WTC11 (cell line): ENCODE results near the gene NR3C2. TPM values are rescaled to one million over a fixed set of nuclear protein-coding genes. Genes with fewer than 3 reads are reported as not detected.

ENCODE experiments used
- ATAC-seq: fragments of 200-7000 bp; cut with Tn5 transposase; 2 replicates; pipeline ENCODE4 v1.10.0; 2021; ENCODE audit warnings: mild to moderate bottlenecking, moderate library complexity
- CTCF ChIA-PET: fragments of 300-600 bp; sonication (Branson Sonifier 250); formaldehyde crosslinking; loops from one replicate; lab custom pipeline; 2021; ENCODE audit warnings: antibody characterized with exemption; lab: Charles Lee
- POLR2A ChIA-PET: fragments of 350-600 bp; sonication (Branson Sonifier 250); formaldehyde crosslinking; loops from one replicate; lab custom pipeline; 2021; ENCODE audit warnings: antibody characterized with exemption; lab: Charles Lee
- DNase-seq: peaks from one replicate; pipeline ENCODE4 v3.0.0; 2021; ENCODE audit warnings: low spot score
- H3K27ac Mint-ChIP-seq: 2 replicates; pipeline ENCODE4 v1.8.0; 2021; ENCODE audit warnings: mixed read lengths
- H3K27me3 Mint-ChIP-seq: 2 replicates; pipeline ENCODE4 v1.8.0; 2021; ENCODE audit warnings: low read depth, mild to moderate bottlenecking, moderate library complexity, mixed read lengths
- H3K36me3 Mint-ChIP-seq: 2 replicates; pipeline ENCODE4 v1.8.0; 2021; ENCODE audit warnings: mixed read lengths
- H3K4me1 Mint-ChIP-seq: 2 replicates; pipeline ENCODE4 v1.8.0; 2022; ENCODE audit warnings: mixed read lengths
- H3K4me3 Mint-ChIP-seq: 2 replicates; pipeline ENCODE4 v1.8.0; 2021; ENCODE audit warnings: mild to moderate bottlenecking, moderate library complexity, mixed read lengths
- H3K9me3 Mint-ChIP-seq: 2 replicates; pipeline ENCODE4 v1.8.0; 2021; ENCODE audit warnings: mixed read lengths
- CREB1 ChIP-seq: sonication (generic); formaldehyde crosslinking; IDR thresholded peaks from 2 replicates; pipeline ENCODE4 v1.8.0; 2023; ENCODE audit warnings: mild to moderate bottlenecking, missing genetic modification reagents
- E2F5 ChIP-seq: sonication (generic); formaldehyde crosslinking; IDR thresholded peaks from 2 replicates; pipeline ENCODE4 v1.8.1; 2022; ENCODE audit warnings: mild to moderate bottlenecking, moderate library complexity, missing genetic modification reagents
- ELF4 ChIP-seq: sonication (generic); formaldehyde crosslinking; IDR thresholded peaks from 2 replicates; pipeline ENCODE4 v1.8.1; 2022; ENCODE audit warnings: low read depth, mild to moderate bottlenecking, moderate library complexity, missing genetic modification reagents
- FOXP4 ChIP-seq: sonication (generic); formaldehyde crosslinking; IDR thresholded peaks from 2 replicates; pipeline ENCODE4 v1.8.0; 2022; ENCODE audit warnings: mild to moderate bottlenecking, missing genetic modification reagents
- HMGA2 ChIP-seq: fragments of 250-450 bp; sonication (Bioruptor Pico); IDR thresholded peaks from 2 replicates; pipeline ENCODE4 v1.4.0; 2021; ENCODE audit warnings: mild to moderate bottlenecking, moderate library complexity
- IRF1 ChIP-seq: sonication (generic); formaldehyde crosslinking; IDR thresholded peaks from 2 replicates; pipeline ENCODE4 v1.8.0; 2023; ENCODE audit warnings: missing genetic modification reagents
- IRF2 ChIP-seq: sonication (generic); formaldehyde crosslinking; IDR thresholded peaks from 2 replicates; pipeline ENCODE4 v1.8.0; 2022; ENCODE audit warnings: low read depth, missing genetic modification reagents, borderline replicate concordance
- JAZF1 ChIP-seq: fragments of 250-450 bp; sonication (Bioruptor Pico); IDR thresholded peaks from 2 replicates; pipeline ENCODE4 v1.9.0; 2021; ENCODE audit warnings: moderate library complexity, mild to moderate bottlenecking, inconsistent platforms
- MLX ChIP-seq: sonication (generic); formaldehyde crosslinking; IDR thresholded peaks from 2 replicates; pipeline ENCODE4 v1.8.1; 2023; ENCODE audit warnings: mild to moderate bottlenecking, missing genetic modification reagents, moderate library complexity
- NFYB ChIP-seq: sonication (generic); formaldehyde crosslinking; conservative IDR thresholded peaks from 2 replicates; pipeline ENCODE4 v1.8.0; 2022; ENCODE audit warnings: low read depth, missing genetic modification reagents
- PRDM15 ChIP-seq: sonication (generic); formaldehyde crosslinking; IDR thresholded peaks from 2 replicates; pipeline ENCODE4 v1.8.0; 2022; ENCODE audit warnings: missing genetic modification reagents
- PRRX2 ChIP-seq: fragments of 250-450 bp; sonication (Bioruptor Pico); IDR thresholded peaks from 2 replicates; pipeline ENCODE4 v1.8.0; 2021; ENCODE audit warnings: mild to moderate bottlenecking
- SMAD3 ChIP-seq: sonication (generic); formaldehyde crosslinking; IDR thresholded peaks from 2 replicates; pipeline ENCODE4 v1.8.0; 2022; ENCODE audit warnings: missing genetic modification reagents, mild to moderate bottlenecking, borderline replicate concordance
- SOX15 ChIP-seq: fragments of 250-450 bp; sonication (Bioruptor Pico); IDR thresholded peaks from 2 replicates; pipeline ENCODE4 v1.9.0; 2021; ENCODE audit warnings: mild to moderate bottlenecking
- TP53 ChIP-seq: sonication (generic); formaldehyde crosslinking; IDR thresholded peaks from 2 replicates; pipeline ENCODE4 v1.8.1; 2023; ENCODE audit warnings: mild to moderate bottlenecking, missing genetic modification reagents
- ZNF425 ChIP-seq: fragments of 250-450 bp; sonication (Bioruptor Pico); conservative IDR thresholded peaks from 2 replicates; pipeline ENCODE4 v1.9.0; 2021; ENCODE audit warnings: mild to moderate bottlenecking
- ZNF671 ChIP-seq: fragments of 250-450 bp; sonication (Bioruptor Pico); IDR thresholded peaks from 2 replicates; pipeline ENCODE4 v1.8.0; 2021; ENCODE audit warnings: mild to moderate bottlenecking
- total RNA-seq: library from RNA; stranded (reverse); gene quantifications from 3 replicates; pipeline ENCODE4 v1.2.3, GENCODE V29; 2021
- TF ChIP-seq, protein P1 (sequence below): sonication (generic); formaldehyde crosslinking; IDR thresholded peaks from 2 replicates; pipeline ENCODE4 v1.8.0; 2022; ENCODE audit warnings: mild to moderate bottlenecking, missing genetic modification reagents
- TF ChIP-seq, protein P2 (sequence below): fragments of 250-450 bp; sonication (Bioruptor Pico); IDR thresholded peaks from 2 replicates; pipeline ENCODE4 v1.9.0; 2021; ENCODE audit warnings: moderate library complexity, mild to moderate bottlenecking, inconsistent platforms, borderline replicate concordance
- TF ChIP-seq, protein P3 (sequence below): sonication (generic); formaldehyde crosslinking; IDR thresholded peaks from 2 replicates; pipeline ENCODE4 v1.8.1; 2023; ENCODE audit warnings: mild to moderate bottlenecking, missing genetic modification reagents
- TF ChIP-seq, protein P4 (sequence below): fragments of 200-600 bp; IDR thresholded peaks from 2 replicates; pipeline ENCODE4 v1.8.0; 2022; ENCODE audit warnings: antibody characterized with exemption

The NR3C2 gene
- total RNA-seq, 1 experiment from 2014 or later, result 2.8 TPM

DNA sequence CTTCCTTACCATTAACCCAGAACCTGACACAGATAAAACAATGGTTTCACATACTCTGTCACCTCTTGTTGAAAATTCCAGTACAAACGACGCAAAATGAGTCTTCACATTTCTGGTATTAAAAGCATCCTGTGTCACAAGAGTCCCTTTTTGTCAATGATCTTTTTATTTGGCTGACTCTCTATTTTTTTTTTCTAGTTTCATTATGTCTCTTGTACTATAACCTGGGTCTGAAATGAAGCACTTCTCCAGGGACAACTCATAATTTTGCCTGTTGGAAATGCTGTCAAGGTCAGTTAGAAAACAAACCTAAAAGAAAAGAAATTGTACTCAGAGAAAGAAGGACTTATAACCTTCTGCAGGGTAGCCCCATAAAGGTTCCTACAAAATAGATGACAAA lies 93.1 kb downstream of the NR3C2 start (continued):
- TF ChIP-seq HMGA2 (CRISPR knock-in tag), result no peak
- no peak for TF ChIP-seq SMAD3 (CRISPR knock-in tag)
- TF ChIP-seq PRRX2, result no peak
- TF ChIP-seq MLX (CRISPR knock-in tag), result no peak

GRCh38 chr4:148346657-148347056 lies 95.6 kb downstream of the NR3C2 start:
- CTCF ChIA-PET, result no interaction called here
- Mint-ChIP-seq H3K4me3 (no peak overlapping the region), H3K36me3 (no peaks in the 10 kb centered on the region), H3K27me3 (no peaks in the 10 kb centered on the region), H3K9me3 (no peaks in the 10 kb centered on the region), H3K27ac (no peak overlapping the region), H3K4me1 (peaks cover 6% of the 10 kb centered on the region; the same call in 1 of the 2 replicates)
- TF ChIP-seq FOXP4 (no peak), ZNF671 (CRISPR knock-in tag) (no peak), JAZF1 (CRISPR knock-in tag) (no peak), ZNF425 (CRISPR knock-in tag) (no peak), TP53 (no peak), IRF1 (CRISPR knock-in tag) (no peak), SOX15 (no peak), CREB1 (CRISPR knock-in tag) (no peak), IRF2 (CRISPR knock-in tag) (no peak)
- TF ChIP-seq, protein P1, sequence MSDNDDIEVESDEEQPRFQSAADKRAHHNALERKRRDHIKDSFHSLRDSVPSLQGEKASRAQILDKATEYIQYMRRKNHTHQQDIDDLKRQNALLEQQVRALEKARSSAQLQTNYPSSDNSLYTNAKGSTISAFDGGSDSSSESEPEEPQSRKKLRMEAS (CRISPR knock-in tag), result no peak
- TF ChIP-seq, protein P2, sequence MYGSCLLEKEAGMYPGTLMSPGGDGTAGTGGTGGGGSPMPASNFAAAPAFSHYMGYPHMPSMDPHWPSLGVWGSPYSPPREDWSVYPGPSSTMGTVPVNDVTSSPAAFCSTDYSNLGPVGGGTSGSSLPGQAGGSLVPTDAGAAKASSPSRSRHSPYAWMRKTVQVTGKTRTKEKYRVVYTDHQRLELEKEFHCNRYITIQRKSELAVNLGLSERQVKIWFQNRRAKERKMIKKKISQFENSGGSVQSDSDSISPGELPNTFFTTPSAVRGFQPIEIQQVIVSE (CRISPR knock-in tag), result no peak
- TF ChIP-seq, protein P3, sequence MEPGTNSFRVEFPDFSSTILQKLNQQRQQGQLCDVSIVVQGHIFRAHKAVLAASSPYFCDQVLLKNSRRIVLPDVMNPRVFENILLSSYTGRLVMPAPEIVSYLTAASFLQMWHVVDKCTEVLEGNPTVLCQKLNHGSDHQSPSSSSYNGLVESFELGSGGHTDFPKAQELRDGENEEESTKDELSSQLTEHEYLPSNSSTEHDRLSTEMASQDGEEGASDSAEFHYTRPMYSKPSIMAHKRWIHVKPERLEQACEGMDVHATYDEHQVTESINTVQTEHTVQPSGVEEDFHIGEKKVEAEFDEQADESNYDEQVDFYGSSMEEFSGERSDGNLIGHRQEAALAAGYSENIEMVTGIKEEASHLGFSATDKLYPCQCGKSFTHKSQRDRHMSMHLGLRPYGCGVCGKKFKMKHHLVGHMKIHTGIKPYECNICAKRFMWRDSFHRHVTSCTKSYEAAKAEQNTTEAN (CRISPR knock-in tag), result no peak
- POLR2A ChIA-PET, result no interaction called here
- ATAC-seq (no peak), DNase-seq (no peak)

DNA sequence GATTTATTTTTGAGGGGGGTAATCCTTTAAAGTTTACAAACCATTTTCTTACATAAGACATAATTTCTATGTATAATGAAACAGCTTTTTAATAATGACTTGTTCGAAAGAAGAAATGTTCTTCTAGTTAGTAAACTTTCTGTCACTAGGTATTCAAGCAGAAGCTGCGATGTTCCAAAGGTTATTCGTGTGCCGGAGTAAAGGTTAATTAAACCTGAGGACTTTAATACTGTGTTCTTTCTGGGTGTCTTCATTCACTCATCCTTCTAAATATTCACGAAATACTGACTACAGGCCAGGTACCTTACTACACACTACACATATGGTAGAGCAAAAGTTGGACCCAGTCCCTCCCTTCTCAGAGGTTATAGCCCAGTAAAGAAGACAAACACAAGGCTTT lies 96.7 kb downstream of the NR3C2 start:
- POLR2A ChIA-PET, result no interaction called here
- Mint-ChIP-seq H3K4me3 (no peak overlapping the region), H3K27me3 (no peaks in the 10 kb centered on the region), H3K4me1 (peaks cover 6% of the 10 kb centered on the region; the same call in 1 of the 2 replicates), H3K9me3 (no peaks in the 10 kb centered on the region), H3K36me3 (no peaks in the 10 kb centered on the region), H3K27ac (no peak overlapping the region)
- no peak for DNase-seq
- CTCF ChIA-PET, result no interaction called here
- ATAC-seq, result no peak
- TF ChIP-seq PRDM15, result no peak
- TF ChIP-seq E2F5 (CRISPR knock-in tag), result no peak
- TF ChIP-seq NFYB (CRISPR knock-in tag), result no peak
- TF ChIP-seq ELF4 (CRISPR knock-in tag), result no peak
- TF ChIP-seq, protein P4, sequence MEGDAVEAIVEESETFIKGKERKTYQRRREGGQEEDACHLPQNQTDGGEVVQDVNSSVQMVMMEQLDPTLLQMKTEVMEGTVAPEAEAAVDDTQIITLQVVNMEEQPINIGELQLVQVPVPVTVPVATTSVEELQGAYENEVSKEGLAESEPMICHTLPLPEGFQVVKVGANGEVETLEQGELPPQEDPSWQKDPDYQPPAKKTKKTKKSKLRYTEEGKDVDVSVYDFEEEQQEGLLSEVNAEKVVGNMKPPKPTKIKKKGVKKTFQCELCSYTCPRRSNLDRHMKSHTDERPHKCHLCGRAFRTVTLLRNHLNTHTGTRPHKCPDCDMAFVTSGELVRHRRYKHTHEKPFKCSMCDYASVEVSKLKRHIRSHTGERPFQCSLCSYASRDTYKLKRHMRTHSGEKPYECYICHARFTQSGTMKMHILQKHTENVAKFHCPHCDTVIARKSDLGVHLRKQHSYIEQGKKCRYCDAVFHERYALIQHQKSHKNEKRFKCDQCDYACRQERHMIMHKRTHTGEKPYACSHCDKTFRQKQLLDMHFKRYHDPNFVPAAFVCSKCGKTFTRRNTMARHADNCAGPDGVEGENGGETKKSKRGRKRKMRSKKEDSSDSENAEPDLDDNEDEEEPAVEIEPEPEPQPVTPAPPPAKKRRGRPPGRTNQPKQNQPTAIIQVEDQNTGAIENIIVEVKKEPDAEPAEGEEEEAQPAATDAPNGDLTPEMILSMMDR, result no peak
